Frontal cortex (tissue), 4 donors: ENCODE results near the gene MRPS18A. TPM values are rescaled to one million over a fixed set of nuclear protein-coding genes. Genes with fewer than 3 reads are reported as not detected.
A peak's percentile ranks its signal among the peaks of the same experiment; 100 is the strongest.
"Not testable (repeated sequence)": the region's sequence is repeated elsewhere in the genome, so short reads cannot be mapped to it uniquely, and the experiment has no call there.

ENCODE experiments used
- DNase-seq, 2 donors: peaks; one replicate each; pipeline ENCODE4 v3.0.0; 2012; ENCODE audit warnings: low spot score in 2 of 2
- FAIRE-seq: peaks from 2 replicates; lab custom pipeline; 2012; peaks lifted over from hg19 to GRCh38; lab: Jason Lieb, UNC
- total RNA-seq: library from RNA; depleted of rRNA; stranded (reverse); fragments of >200 nt; gene quantifications from one replicate; pipeline ENCODE4 v1.2.3, GENCODE V29; 2014
- donor health status: control.
- donor health status: control.
- donor health status: control.

Gene MRPS18A
- total RNA-seq, 1 donor from 2014 or later = 16.3 TPM

GRCh38 chr6:43647613-43648012 lies 40.0 kb downstream of the MRPS18A start:
- DNase-seq (no peak), FAIRE-seq (no peak)

- FAIRE-seq = no peak
- no peak for DNase-seq
Measured at GRCh38 chr6:43645613-43645964, 42.0 kb downstream of the MRPS18A start.

GRCh38 chr6:43644940-43645612 lies 42.5 kb downstream of the MRPS18A start, which contains the start of gene RSPH9:
TSS of gene RSPH9 (plus strand) at chr6:43645036. CDS start at chr6:43645099, 63 bp downstream.
- DNase-seq = peak in 1 of 2 donors; percentile 49
- FAIRE-seq = no peak

- DNase-seq = no peak
- FAIRE-seq = no peak
Measured at GRCh38 chr6:43639984-43640800, 47.4 kb downstream of the MRPS18A start.

- FAIRE-seq (no peak), DNase-seq (no peak)
Measured at GRCh38 chr6:43636308-43636659, 51.3 kb downstream of the MRPS18A start.

- FAIRE-seq (no peak), DNase-seq (peak; percentile 63 to 73)
Measured at GRCh38 chr6:43635387-43636307, 51.9 kb downstream of the MRPS18A start, which contains the start of gene MAD2L1BP. TSS of gene MAD2L1BP (plus strand) at chr6:43635840. CDS start at chr6:43635876, 36 bp downstream.

- DNase-seq (no peak), FAIRE-seq (no peak)
Measured at GRCh38 chr6:43634702-43635303, 52.8 kb downstream of the MRPS18A start.

- DNase-seq, FAIRE-seq: not testable (repeated sequence)
Measured at GRCh38 chr6:43633002-43633401, 54.6 kb downstream of the MRPS18A start.

- DNase-seq (no peak), FAIRE-seq (no peak)
Measured at GRCh38 chr6:43630980-43631619, 56.5 kb downstream of the MRPS18A start.

GRCh38 chr6:43629505-43630300 lies 57.9 kb downstream of the MRPS18A start:
- FAIRE-seq (no peak), DNase-seq (peak; percentile 84 to 95)

GRCh38 chr6:43629104-43629504 lies 58.5 kb downstream of the MRPS18A start, which contains the start of gene GTPBP2:
TSS of gene GTPBP2 (minus strand) at chr6:43629264. CDS start at chr6:43629162, 102 bp downstream.
- no peak for FAIRE-seq

GRCh38 chr6:43628393-43629103 lies 59.0 kb downstream of the MRPS18A start:
- FAIRE-seq = no peak
- peak; percentile 29 to 34 for DNase-seq

More at GRCh38 chr6:43629104-43629504, 58.5 kb downstream of the MRPS18A start, which contains the start of gene GTPBP2:
- peak; percentile 97 for DNase-seq

- DNase-seq = peak; percentile 40 to 66
- FAIRE-seq = no peak
Measured at GRCh38 chr6:43627008-43627825, 60.4 kb downstream of the MRPS18A start.

GRCh38 chr6:43625393-43625992 lies 62.1 kb downstream of the MRPS18A start:
- FAIRE-seq = no peak
- no peak for DNase-seq

- FAIRE-seq (no peak), DNase-seq (no peak)
Measured at GRCh38 chr6:43624786-43625288, 62.8 kb downstream of the MRPS18A start.
